GM18858 (cell line): ENCODE data around the gene RNH1.

Source experiments
- ATAC-seq: cut with Tn5 transposase; IDR thresholded peaks from one replicate; pipeline ENCODE4 v1.9.1; 2021; ENCODE audit not compliant: unreplicated experiment

The RNH1 gene

DNA sequence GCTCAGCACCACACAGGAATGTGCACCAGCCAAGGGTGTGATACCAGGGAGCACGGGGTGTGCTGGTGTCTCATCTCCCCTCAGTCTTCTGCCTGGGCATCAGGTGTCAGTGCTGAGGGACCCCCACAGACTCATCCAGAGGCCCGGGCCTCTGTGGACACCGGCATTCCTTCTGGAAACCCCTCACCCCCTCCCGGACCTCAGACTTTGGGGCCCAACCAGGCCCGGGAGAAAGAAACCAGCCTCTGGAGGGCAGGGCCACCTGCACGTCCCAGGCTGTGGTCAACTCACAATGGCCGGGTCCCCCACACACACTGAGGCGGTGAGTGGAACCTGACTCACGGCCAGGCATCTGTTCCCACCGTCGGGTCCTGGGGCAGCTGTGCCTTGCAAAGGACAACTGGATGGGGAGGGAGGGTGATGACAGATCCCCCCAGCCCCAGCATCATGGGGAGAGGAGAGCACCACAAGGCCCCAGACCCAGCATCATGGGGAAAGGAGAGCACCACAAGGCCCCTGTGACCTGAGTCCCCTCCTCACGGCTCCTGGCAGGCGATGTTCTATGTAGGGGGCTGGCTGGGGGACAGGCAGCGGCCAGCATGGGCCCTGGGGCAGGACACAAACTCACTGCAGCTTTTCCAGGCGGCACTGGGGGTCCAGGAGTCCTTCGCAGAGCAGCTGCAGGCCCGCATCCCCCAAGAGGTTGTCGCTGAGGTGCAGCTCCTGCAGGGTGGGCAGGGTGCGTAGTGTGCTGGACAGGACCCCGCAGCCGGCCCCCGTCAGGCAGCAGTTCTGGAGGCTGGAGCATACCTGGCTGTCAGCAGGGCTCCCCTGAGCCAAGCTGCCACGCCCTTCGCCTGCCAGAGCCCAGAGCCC, 7.6 kb downstream of the RNH1 start:
- ATAC-seq, result no peak

DNA sequence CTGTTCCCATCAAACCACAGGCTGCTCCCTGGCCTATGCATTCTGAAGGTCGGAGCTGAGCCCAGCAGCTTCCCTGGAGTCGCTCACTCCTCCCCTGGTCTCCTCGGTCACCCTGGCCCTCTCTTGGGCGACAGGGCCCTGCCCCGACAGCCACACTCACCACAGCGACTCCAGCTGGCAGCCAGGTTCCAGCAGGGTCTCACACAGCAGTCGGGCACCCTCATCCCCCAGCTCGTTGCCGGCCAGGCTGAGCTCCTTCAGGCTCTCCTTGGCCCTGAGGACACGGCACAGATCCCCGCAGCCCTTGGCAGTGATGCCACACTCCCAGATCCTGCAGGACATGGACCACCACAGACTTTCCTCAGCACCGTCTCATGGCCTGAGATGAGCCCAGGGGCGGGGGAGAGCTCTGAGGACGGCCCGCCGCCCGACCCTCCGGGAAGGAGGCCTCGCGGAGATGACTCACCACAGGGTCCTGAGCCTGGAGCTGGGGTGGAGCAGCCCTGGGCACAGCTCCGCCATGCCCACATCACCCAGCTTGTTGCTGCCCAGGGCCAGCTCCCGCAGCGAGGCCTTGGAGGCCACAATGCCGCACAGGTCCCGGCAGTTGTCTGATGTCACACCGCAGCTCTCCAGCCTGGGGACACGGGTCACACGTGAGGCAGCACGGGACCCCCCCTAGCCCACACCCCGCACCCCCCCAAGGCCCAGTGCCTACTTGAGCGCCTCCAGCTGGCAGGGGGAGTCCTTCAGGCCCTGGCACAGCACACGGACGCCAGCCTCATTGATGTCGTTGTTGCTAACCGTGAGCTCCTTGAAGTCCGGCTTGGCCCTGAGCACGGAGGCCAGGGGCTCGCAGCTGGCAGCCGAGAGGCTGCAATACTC, 8.5 kb downstream of the RNH1 start:
- ATAC-seq, result no peak

DNA sequence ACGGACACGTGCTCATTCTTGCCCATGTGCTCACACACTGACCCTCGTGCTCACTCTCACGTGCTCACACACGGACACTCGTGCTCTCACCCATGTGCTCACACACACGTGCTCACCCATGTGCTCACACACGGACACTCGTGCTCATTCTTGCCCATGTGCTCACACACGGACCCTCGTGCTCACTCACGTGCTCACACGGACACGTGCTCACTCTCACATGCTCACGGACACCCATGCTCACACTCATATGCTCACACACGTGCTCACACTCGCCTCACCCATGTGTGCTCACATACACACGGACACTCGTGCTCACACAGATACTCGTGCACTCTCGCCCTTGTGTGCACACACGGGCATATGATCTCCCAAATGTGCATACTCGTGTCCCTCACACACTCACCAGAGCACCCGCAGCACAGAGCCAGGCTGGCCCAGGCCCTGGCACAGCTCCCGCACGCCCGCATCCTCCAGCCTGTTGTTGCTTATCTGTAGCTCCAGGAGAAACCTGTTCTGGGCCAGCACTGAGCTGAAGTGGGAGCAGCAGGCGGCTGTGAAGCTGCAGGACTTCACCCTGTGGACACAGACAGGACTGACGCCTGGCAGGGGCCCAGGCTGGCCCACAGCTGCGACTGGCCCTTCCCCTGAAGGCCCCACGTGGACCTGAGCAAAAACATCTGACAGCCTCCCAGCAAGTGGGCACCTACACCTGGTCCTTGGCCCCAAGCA, 9.3 kb downstream of the RNH1 start:
- ATAC-seq, result no peak

DNA sequence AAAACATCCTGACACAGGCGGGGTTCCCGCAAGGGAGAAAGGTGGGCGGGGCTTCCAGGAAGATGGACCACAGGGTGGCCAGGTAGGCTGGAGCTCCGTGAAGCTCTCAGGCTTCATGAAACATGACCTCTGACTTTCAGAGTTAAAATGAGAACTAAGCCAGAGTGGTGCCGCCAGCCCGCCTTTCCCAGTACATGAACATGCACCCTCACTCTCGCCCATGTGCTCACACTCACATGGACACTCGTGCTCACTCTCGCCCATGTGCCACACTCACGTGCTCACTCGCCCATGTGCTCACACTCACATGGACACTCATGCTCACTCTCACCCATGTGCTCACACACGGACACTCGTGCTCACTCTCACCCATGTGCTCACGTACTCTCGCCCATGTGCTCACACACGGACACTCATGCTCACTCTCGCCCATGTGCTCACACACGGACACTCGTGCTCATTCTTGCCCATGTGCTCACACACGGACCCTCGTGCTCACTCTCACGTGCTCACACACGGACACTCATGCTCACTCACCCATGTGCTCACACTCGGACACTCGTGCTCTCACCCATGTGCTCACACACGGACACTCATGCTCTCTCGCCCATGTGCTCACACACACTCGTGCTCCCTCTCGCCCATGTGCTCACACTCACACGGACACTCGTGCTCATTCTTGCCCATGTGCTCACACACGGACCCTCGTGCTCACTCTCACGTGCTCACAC, 10.0 kb downstream of the RNH1 start:
- ATAC-seq, result no peak

DNA sequence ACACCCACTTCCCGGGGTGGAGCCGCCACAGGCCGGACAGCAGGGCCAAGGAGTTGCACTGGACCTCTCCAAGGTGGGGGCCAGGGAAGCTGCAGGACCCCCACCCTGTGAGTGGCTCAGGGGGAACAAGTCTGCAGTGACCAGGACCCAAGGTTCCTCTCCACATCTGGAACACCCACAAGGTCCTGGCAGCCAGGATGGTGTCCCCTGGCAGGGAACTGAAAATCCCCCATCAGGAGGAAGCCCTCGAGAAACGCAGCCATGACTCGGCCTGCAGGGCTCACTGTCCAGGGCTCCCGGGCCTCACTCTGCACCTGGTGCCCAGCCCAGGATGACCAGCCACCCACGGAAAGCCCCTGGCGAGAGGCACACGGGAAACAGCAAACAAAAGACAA, 11.5 kb downstream of the RNH1 start:
- no peak for ATAC-seq

DNA sequence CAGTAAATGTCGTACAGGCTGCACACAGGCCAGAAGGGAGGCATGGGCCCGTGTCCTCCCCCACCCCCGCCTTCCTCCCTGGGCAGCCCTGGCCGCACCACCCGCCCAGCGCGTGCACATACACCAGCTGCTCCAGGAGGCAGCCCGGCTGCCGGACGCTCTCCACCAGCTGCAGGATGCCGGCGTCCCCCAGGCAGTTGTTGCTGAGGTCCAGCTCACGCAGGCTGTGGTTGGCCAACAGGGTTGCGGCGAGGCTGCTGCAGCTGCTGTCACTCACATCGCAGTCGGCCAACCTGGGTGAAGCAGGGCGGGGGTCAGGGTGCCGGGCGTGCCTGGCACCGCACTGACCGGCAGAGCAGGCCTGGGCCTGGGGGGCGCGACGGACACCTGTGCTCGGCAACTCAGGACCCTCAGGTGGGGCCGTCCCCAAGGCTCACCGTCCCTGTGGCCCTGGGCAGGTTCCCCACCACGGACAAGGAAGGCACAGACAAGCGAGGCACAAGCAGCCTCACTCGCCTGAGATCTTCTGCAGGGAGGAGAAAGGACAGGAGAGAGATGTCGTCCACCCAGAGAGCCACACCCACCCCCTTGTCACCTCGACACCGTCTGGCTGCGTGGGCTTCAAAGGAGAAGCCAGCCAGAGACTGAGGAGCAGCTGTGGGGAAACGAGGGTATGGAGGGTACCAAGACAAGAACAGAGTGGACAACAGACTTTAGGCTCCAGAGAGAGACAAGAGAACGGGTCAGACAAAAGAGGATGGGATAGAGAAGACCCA, 12.1 kb downstream of the RNH1 start:
- ATAC-seq, result no peak

DNA sequence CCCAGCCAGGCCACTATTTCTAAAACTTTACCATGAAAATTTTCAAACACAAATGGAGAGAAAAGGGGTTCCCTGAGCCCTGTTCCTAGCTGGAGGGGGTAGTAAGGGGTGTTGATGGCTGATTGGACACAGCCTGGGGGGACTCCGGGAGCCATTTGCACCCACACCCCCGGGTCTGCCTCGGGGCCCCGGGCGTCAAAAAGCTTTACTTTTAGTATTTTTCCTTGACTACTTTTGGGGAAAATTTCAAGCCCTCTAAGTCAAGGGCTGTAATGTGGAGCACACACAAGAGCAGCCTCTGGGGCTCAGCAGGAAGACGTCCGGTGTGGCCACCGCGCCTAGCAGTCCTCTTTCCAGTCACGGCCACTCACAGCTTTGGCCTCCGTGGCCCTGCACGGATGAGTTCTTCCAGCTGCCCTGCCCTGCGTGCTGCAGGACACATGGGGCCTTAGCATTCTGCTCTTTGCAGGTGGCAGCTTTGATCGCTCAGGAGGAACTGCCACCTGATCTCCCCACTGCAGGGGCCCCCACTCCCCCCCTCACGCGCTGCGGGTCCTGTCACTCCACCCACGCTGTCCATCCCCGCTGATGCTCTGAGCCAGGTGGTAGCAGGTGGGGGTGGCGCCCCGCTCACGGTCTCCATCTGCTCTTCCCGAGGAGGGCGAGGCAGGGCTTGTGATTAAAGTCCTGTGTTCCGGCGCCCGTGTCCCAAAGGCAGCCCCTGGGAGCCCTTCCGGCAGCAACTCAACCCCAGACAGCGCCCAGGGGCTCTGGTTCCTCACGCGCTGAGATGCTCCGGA, 14.4 kb downstream of the RNH1 start:
- ATAC-seq, result no peak

DNA sequence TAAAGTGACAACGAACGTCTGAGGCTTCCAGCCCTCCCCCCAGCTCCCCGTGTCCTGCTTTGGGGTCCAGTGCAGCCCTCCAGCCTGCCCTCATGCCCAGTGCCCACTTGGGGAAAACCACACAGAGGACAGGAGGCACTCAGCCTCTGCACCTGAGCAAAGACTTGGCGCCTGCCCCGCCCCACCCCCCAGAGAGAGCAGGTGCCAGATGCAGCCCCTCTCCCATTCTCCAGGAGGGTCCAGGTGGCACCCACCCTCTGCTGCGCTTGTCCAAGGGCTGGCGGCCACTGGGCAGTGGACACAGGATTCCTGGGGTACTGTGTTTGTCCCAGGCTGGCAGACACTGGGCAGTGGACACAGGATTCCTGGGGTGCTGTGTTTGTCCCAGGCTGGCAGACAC, 15.7 kb downstream of the RNH1 start:
- ATAC-seq, result no peak

DNA sequence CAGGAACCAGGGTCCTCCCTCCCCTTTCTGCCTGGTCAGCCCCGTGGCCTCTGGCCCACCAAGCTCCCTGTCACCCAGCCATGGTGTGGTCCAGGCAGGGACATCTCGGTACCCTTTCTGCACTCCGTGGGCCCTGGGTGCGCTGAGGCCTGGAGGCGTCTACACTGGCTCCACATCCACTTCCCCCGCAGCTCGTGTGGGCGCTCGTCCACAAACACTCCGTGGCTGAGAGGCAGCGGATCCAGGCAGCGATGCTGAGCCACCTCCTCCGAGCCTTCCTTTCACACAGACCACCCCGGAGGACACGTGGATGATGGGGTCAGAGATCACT, 16.1 kb downstream of the RNH1 start:
- ATAC-seq, result no peak

DNA sequence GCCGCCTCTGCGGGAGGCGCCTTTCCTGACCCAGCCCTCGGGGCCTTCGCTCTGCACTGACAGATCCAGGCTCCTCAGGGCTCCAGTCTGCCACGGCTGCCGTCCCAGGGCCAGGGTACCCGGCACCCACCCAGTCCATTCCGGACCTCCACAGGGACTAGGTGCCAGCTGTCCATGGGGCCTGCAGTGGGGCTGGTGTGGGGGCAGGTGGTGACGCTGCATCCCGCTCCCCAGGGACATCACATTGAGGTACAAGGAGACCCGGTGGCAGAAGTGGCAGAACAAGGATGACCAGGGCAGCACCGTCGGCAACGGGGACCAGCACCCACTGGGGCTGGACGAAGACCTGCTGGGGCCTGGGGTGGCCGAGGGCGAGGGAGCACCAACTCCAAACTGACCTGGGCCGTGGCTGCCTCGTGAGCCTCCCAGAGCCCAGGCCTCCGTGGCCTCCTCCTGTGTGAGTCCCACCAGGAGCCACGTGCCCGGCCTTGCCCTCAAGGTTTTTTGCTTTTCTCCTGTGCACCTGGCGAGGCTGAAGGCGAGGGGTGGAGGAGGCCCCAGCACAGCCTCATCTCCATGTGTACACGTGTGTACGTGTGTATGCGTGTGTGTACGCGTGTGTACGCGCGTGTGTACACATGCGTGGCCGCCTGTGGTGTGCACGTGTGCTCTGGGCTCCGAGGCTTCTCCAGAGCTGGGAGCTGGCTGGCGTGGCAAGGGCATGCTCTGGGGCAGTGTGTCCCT, 16.7 kb downstream of the RNH1 start:
- ATAC-seq, result no peak

DNA sequence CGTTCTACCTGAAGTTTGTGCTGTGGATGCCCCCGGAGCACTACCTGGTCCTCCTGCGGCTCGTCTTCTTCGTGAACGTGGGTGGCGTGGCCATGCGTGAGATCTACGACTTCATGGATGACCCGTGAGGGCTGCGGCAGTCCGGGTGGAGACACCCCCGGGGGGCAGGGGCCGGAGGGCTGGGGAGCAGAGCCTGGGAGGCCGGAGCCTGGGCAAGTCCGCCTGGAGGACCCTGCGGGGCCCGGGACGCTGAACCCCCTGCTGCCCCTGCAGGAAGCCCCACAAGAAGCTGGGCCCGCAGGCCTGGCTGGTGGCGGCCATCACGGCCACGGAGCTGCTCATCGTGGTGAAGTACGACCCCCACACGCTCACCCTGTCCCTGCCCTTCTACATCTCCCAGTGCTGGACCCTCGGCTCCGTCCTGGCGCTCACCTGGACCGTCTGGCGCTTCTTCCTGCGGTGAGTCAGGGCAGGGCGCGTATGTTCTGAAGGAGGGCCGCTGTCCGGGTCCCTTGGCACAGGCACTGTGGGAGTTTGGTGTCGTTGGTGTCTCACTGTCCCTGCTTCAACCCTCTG, 17.3 kb downstream of the RNH1 start:
- ATAC-seq, result no peak

DNA sequence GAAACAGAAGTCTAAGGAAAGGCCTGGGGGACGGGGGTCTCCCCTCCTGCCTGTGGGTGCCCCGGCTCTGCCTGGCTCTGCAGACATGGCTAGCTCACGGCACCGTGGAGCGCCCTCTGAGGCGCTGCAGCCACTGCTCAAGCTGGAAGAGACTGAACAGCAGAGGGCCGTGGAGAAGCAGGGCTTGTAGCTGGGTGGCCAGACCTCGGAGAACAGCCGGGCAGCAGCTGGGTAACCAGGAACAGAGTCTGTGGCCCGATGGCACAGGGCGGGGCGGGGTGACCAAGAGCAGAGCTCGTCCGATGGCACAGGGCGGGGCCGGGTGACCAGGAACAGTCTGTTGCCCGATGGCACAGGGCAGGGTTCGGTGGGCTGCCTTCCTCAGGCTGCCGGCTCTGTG, 18.1 kb downstream of the RNH1 start:
- ATAC-seq, result no peak

DNA sequence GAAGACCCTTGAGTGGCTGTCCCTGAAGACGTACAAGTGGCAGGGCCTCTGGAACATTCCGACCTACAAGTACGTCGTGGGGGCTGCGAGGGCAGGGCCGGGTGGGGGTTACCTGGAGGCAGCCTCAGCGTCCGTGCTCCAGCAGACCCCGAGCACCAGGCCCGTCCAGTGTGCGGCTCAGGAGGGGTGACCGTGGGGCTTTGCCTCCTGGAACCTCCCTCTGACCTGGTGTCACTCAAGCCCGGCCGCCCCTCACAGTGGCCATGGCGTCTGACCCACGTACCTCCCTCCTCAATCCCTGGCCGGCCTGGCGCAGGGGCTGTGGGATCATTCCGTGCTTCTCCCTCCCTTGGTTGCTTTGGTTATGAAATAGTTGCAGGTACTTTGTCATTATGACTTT, 18.5 kb downstream of the RNH1 start:
- no peak for ATAC-seq

DNA sequence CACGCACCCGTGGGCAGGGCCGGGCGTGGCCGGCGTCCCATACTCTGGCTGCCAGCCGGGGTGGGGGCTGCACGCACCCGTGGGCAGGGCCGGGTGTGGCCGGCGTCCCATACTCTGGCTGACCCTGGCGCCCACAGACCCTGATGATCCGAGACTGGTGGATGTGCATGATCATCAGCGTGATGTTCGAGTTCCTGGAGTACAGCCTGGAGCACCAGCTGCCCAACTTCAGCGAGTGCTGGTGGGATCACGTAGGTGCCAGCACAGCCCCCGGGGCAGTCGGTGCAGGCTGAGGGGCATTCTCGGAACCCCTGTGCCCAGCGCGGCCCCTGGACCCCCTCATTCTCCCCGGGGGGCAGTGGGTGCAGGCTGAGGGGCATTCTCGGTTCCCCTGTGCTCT, 19.0 kb downstream of the RNH1 start:
- no peak for ATAC-seq

DNA sequence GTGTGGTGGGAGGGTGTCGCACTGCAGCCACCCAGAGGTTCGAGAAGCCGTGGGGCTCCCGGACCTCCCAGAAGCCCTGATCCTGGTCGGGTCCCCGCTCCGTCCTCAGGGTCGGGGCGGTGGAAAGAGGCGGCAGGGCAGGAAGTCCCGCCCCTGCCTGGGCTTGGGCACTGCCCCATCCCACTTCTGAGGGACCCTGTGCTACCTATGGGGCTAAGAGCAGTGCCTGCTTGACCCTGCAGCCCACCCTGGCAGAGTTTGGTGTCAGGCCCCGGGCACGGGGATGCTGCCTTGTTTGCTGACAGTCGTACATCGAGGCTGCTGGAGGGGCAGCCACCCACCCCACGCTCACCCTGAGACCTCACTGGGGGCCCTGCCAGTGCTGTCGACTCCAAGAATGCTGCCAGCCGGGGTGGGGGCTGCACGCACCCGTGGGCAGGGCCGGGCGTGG, 19.4 kb downstream of the RNH1 start:
- ATAC-seq, result no peak

DNA sequence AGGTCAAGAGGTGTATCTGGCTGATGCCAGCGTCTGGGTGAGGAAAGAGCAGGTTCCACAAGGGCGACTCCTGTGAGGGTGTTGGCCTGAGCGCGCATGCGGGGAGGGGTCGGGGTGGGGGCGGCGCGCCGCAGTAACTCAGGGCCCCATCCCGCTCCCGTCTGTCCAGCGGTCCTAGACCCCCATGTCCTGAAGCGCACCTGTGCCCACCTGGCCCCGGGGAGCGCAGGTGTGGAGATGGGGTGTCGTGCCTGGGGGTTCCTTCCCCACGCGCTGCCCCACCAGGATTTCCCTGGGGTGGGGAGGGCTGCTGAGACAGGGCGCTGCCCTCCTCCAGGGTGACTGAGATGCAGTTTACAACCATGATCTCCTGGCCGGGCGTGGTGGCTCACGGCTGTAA, 20.9 kb downstream of the RNH1 start:
- no peak for ATAC-seq

DNA sequence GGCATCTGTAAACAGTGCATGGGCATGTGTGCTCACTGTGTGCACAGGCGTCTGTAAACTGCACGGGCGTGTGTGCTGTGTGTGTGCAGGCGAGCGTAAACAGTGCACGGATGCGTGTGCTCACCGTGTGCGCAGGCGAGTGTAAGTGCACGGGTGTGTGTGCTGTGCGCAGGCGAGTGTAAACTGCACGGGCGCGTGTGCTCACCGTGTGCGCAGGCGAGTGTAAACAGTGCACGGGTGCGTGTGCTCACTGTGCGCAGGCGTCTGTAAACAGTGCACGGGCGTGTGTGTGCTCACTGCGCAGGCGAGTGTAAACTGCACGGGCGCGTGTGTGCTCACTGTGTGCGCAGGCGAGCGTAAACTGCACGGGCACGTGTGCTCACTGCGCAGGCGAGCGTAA, 22.4 kb downstream of the RNH1 start:
- no peak for ATAC-seq

DNA sequence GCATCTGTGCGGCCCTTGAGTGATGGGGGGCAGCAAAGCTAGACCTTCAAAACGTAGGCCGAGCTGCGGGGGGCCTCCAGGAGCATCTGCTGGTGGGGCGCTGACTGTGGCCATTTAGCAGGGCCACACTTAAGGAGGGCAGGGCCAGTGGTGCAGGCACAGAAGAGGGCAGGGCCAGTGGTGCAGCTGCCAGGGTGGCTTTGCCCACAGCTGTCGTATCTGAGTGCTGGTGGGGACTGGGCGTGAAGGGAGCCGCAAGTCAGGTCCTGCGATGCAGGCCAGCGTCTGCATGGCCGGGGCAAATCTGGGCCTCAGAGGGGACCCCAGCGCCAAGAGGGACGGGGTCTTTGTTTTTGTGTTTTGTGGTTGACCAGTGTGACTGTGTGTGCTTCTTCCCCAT, 27.7 kb downstream of the RNH1 start:
- no peak for ATAC-seq
